Measurements from ENCODE around the gene AUNIP. TPM values are rescaled to one million over a fixed set of nuclear protein-coding genes. Genes with fewer than 3 reads are reported as not detected.

The AUNIP gene
- total and polyA plus RNA-seq, 2 experiments from 2014 or later, result 20.9 to 21.9 TPM

- Histone ChIP-seq H3K27ac (ENCODE audit: low read depth) (peak overlapping the region; percentile 63), H4K20me1 (replicated peaks; ENCODE audit: insufficient read depth) (no peaks in the 10 kb centered on the region), H3K36me3 (ENCODE audit: insufficient read depth) (no peaks in the 10 kb centered on the region), H3F3A (replicated peaks; ENCODE audit: low read depth) (0 out of 2 replicates have a peak, but pooled peaks cover 3% of the 10 kb centered on the region), H3K4me2 (peak overlapping the region; percentile 76), H3K9me2 (ENCODE audit: insufficient read depth) (no peaks in the 10 kb centered on the region), H2AFZ (peak overlapping the region; percentile 78), H3K79me2 (replicated peaks; ENCODE audit: insufficient read depth) (no peaks in the 10 kb centered on the region), H3K4me3 (peak overlapping the region; percentile 76), H3K27me3 (ENCODE audit: insufficient read depth) (peaks cover 17% of the 10 kb centered on the region), H3K4me1 (ENCODE audit: insufficient read depth) (peaks cover 11% of the 10 kb centered on the region)
- no peaks in the 10 kb centered on the region for H3K36me3 Mint-ChIP-seq (ENCODE audit: low read depth)
- peaks cover 5% of the 10 kb centered on the region for H3K27me3 Mint-ChIP-seq (ENCODE audit: insufficient read depth, low read depth, poor library complexity)
- no peak for TF ChIP-seq JUNB (IDR thresholded peaks at IDR 0.05; ENCODE audit: unreplicated experiment)
- no peak for TF ChIP-seq ETS1 (IDR thresholded peaks at IDR 0.05)
- no peak for TF ChIP-seq CREB1 (CRISPR knock-in tag; IDR thresholded peaks at IDR 0.05; ENCODE audit: low read depth)
- TF ChIP-seq POLR2AphosphoS5 (IDR thresholded peaks at IDR 0.05; ENCODE audit: low read depth), result no peak
- TF ChIP-seq REST (IDR thresholded peaks at IDR 0.05; ENCODE audit: unreplicated experiment), result no peak
- TF ChIP-seq EZH2 (IDR thresholded peaks at IDR 0.05; ENCODE audit: low read depth, unreplicated experiment), result no peak
- no peak for TF ChIP-seq ZNF462 (CRISPR knock-in tag; IDR thresholded peaks at IDR 0.05)
- no peak for TF ChIP-seq EZH2phosphoT487 (IDR thresholded peaks at IDR 0.05; ENCODE audit: unreplicated experiment)
- no peak for TF ChIP-seq ZNF114 (CRISPR knock-in tag; IDR thresholded peaks at IDR 0.05)
- TF ChIP-seq NANOG (IDR thresholded peaks at IDR 0.05; ENCODE audit: borderline replicate concordance), result no peak
- DNase-seq (ENCODE audit: low spot score) (peak; percentile 82), ATAC-seq (peak; percentile 79)
- peak overlapping the region; percentile 32; the same call in 1 of the 2 replicates for H3K27ac Mint-ChIP-seq
- no peaks in the 10 kb centered on the region; the same call in 2 of the 3 replicates for H3K9me3 Mint-ChIP-seq
- peaks cover 15% of the 10 kb centered on the region for H3K4me1 Mint-ChIP-seq
- peak overlapping the region; percentile 73 for H3K4me3 Mint-ChIP-seq
Observed at GRCh38 chr1:25875856-25876692, 16.8 kb upstream of the AUNIP start.

Data from GM23338 (cell line).